H9 (cell line): ENCODE measurements around the gene CPT1A. TPM values are rescaled to one million over a fixed set of nuclear protein-coding genes. Genes with fewer than 3 reads are reported as not detected.

Experiments
- DNase-seq: peaks from one replicate; pipeline ENCODE4 v3.0.0-alpha.2; 2017
- H2AFZ ChIP-seq: one replicate; pipeline ENCODE4 v1.6.1; 2013; ENCODE audit warnings: mild to moderate bottlenecking, low read length, control low read depth, moderate library complexity
- H2AK5ac ChIP-seq: 2 replicates; pipeline ENCODE4 v1.6.1; 2013; ENCODE audit warnings: low read length, control low read depth, mixed read lengths; ENCODE audit not compliant: insufficient read length
- H2BK120ac ChIP-seq: one replicate; pipeline ENCODE4 v1.6.1; 2013; ENCODE audit warnings: low read depth, mild to moderate bottlenecking, low read length, control low read depth, inconsistent platforms; ENCODE audit not compliant: poor library complexity, severe bottlenecking
- H2BK12ac ChIP-seq: 2 replicates; pipeline ENCODE4 v1.6.1; 2013; ENCODE audit warnings: low read length, control low read depth, mixed read lengths, low read depth; ENCODE audit not compliant: insufficient read length
- H2BK15ac ChIP-seq: 2 replicates; pipeline ENCODE4 v1.6.1; 2013; ENCODE audit warnings: low read depth, low read length, control low read depth
- H2BK20ac ChIP-seq: one replicate; pipeline ENCODE4 v1.6.1; 2013; ENCODE audit warnings: low read depth, mild to moderate bottlenecking, low read length, control low read depth, inconsistent platforms; ENCODE audit not compliant: poor library complexity, severe bottlenecking
- H2BK5ac ChIP-seq: 2 replicates; pipeline ENCODE4 v1.6.1; 2013; ENCODE audit warnings: low read length, control low read depth, mixed read lengths; ENCODE audit not compliant: insufficient read length
- H3K14ac ChIP-seq: 2 replicates; pipeline ENCODE4 v1.6.1; 2013; ENCODE audit warnings: low read length, control low read depth; ENCODE audit not compliant: insufficient read depth
- H3K18ac ChIP-seq: 2 replicates; pipeline ENCODE4 v1.6.1; 2013; ENCODE audit warnings: low read depth, mild to moderate bottlenecking, mixed read lengths, low read length, control low read depth; ENCODE audit not compliant: insufficient read length
- H3K23ac ChIP-seq: 2 replicates; pipeline ENCODE4 v1.6.1; 2013; ENCODE audit warnings: low read length, control low read depth, mixed read lengths, low read depth; ENCODE audit not compliant: insufficient read length
- H3K23me2 ChIP-seq: 2 replicates; pipeline ENCODE4 v1.6.1; 2013; ENCODE audit warnings: low read depth, mild to moderate bottlenecking, mixed read lengths, low read length, control low read depth; ENCODE audit not compliant: insufficient read length, poor library complexity, severe bottlenecking
- H3K27ac ChIP-seq: 2 replicates; pipeline ENCODE4 v1.5.1; 2013; ENCODE audit warnings: low read length, control low read depth, mixed read lengths, low read depth; ENCODE audit not compliant: insufficient read length
- H3K27me3 ChIP-seq: 2 replicates; pipeline ENCODE4 v1.6.1; 2013; ENCODE audit warnings: low read length, control low read depth, inconsistent platforms; ENCODE audit not compliant: insufficient read depth
- H3K4ac ChIP-seq: 2 replicates; pipeline ENCODE4 v1.6.1; 2013; ENCODE audit warnings: low read depth, mild to moderate bottlenecking, control low read depth, inconsistent platforms, low read length, moderate library complexity
- H3K4me1 ChIP-seq: 2 replicates; pipeline ENCODE4 v1.6.1; 2013; ENCODE audit warnings: low read length, control low read depth, inconsistent platforms; ENCODE audit not compliant: insufficient read depth
- H3K4me2 ChIP-seq: 2 replicates; pipeline ENCODE4 v1.6.1; 2013; ENCODE audit warnings: low read length, control low read depth, mixed read lengths; ENCODE audit not compliant: insufficient read length, insufficient read depth
- H3K56ac ChIP-seq: 2 replicates; pipeline ENCODE4 v1.6.1; 2013; ENCODE audit warnings: low read depth, mild to moderate bottlenecking, mixed read lengths, low read length, control low read depth; ENCODE audit not compliant: insufficient read length
- H3K79me1 ChIP-seq: 2 replicates; pipeline ENCODE4 v1.6.1; 2013; ENCODE audit warnings: low read depth, mild to moderate bottlenecking, moderate library complexity, low read length, control low read depth, inconsistent platforms; ENCODE audit not compliant: insufficient read depth, poor library complexity, severe bottlenecking
- H3K79me2 ChIP-seq: 2 replicates; pipeline ENCODE4 v1.6.1; 2013; ENCODE audit warnings: low read length, control low read depth, inconsistent platforms; ENCODE audit not compliant: insufficient read depth
- H3K9ac ChIP-seq: 2 replicates; pipeline ENCODE4 v1.6.1; 2013; ENCODE audit warnings: low read length, control low read depth, mixed read lengths; ENCODE audit not compliant: insufficient read length; ENCODE audit errors: extremely low read depth
- H3K9me3 ChIP-seq: one replicate; pipeline ENCODE4 v1.6.1; 2013; ENCODE audit warnings: low read depth, low read length, inconsistent platforms; ENCODE audit not compliant: control insufficient read depth
- H3T11ph ChIP-seq: one replicate; pipeline ENCODE4 v1.6.1; 2013; ENCODE audit warnings: mild to moderate bottlenecking, low read length, control low read depth, inconsistent platforms
- H4K20me1 ChIP-seq: one replicate; pipeline ENCODE4 v1.6.1; 2013; ENCODE audit not compliant: control insufficient read depth, insufficient read length, insufficient read depth
- H4K5ac ChIP-seq: 2 replicates; pipeline ENCODE4 v1.6.1; 2013; ENCODE audit warnings: low read depth, mild to moderate bottlenecking, mixed read lengths, low read length, control low read depth; ENCODE audit not compliant: insufficient read length
- H4K8ac ChIP-seq: replicated peaks from 2 replicates; pipeline ENCODE4 v1.6.1; 2013; ENCODE audit warnings: low read length, control low read depth, mixed read lengths, low read depth; ENCODE audit not compliant: insufficient read length
- H4K91ac ChIP-seq: 2 replicates; pipeline ENCODE4 v1.6.1; 2013; ENCODE audit warnings: low read depth, mild to moderate bottlenecking, moderate library complexity, mixed read lengths, low read length, control low read depth; ENCODE audit not compliant: insufficient read length
- H3K27ac Mint-ChIP-seq, 3 experiments: 2 replicates in 2 of 3; 3 replicates in 1 of 3; pipeline ENCODE4 v1.8.0; 2020 to 2021; ENCODE audit warnings: mixed read lengths in 3 of 3, mild to moderate bottlenecking in 1 of 3, moderate library complexity in 1 of 3
- H3K27me3 Mint-ChIP-seq: 2 replicates; pipeline ENCODE4 v1.8.0; 2021; ENCODE audit warnings: low read depth, mild to moderate bottlenecking, moderate library complexity, mixed read lengths
- H3K36me3 Mint-ChIP-seq, 3 experiments: 2 replicates in 2 of 3; 3 replicates in 1 of 3; pipeline ENCODE4 v1.8.0; 2020 to 2021; ENCODE audit warnings: low read depth in 3 of 3, mixed read lengths in 3 of 3; ENCODE audit not compliant: insufficient read depth in 1 of 3
- H3K4me1 Mint-ChIP-seq, 2 experiments: 2 replicates each; pipeline ENCODE4 v1.8.0; 2020; ENCODE audit warnings: mixed read lengths in 2 of 2
- H3K4me3 Mint-ChIP-seq, 2 experiments: 2 replicates in 1 of 2; 3 replicates in 1 of 2; pipeline ENCODE4 v1.8.0; 2020 to 2021; ENCODE audit warnings: mild to moderate bottlenecking in 2 of 2, mixed read lengths in 2 of 2, moderate library complexity in 1 of 2
- H3K9me3 Mint-ChIP-seq, 2 experiments: 2 replicates in 1 of 2; 3 replicates in 1 of 2; pipeline ENCODE4 v1.8.0; 2020; ENCODE audit warnings: mild to moderate bottlenecking in 2 of 2, mixed read lengths in 2 of 2, moderate library complexity in 1 of 2
- WGBS: extraction: QIAGEN DNeasy Blood & Tissue Kit; methylation state at CpG from one replicate; pipeline ENCODE4 v1.1.7; 2013; ENCODE audit warnings: missing lambda C conversion rate, low lambda C conversion rate, mixed read lengths; ENCODE audit not compliant: insufficient read length; ENCODE audit errors: extremely low coverage; 5-methylcytosine and 5-hydroxymethylcytosine counted together
- total RNA-seq: library from RNA; stranded (reverse); gene quantifications from 2 replicates; pipeline ENCODE4 v1.2.1, GENCODE V29; 2021
- TF ChIP-seq, protein P1 (sequence below): fragments of 200-600 bp; sonication (generic); conservative IDR thresholded peaks from 3 replicates; pipeline ENCODE4 v1.8.0; 2021; ENCODE audit warnings: antibody characterized with exemption, mild to moderate bottlenecking

CPT1A gene
- total RNA-seq, 1 experiment from 2014 or later: 7.5 TPM

DNA sequence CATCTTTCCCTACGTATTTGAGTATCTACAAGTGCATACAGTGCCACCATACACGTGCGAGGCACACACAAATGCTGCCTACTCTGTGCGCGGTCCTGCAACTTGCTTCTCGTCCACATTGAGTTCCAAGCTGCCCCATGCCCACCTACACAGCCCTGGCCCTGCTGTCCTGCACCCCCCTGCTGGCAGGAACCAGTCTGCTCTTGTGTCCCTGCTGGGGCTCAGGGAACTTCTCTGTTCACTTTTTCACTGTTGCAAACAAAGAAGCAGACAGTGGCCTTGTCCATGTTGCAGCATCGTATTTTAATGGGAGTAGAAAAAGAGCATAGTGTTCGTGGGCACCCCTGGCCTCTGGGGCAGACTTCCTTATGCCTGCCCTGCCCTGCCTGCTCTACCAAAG is 14.0 kb downstream of the CPT1A start:
- no peak overlapping the region; a peak in 1 of 7 replicates for H3K27ac Mint-ChIP-seq
- H4K91ac ChIP-seq: no peak overlapping the region
- H3K14ac ChIP-seq: no peak overlapping the region
- no peak overlapping the region for H4K5ac ChIP-seq
- H2BK15ac ChIP-seq: no peak overlapping the region
- no peak overlapping the region for H3K4me3 Mint-ChIP-seq
- H3K4me2 ChIP-seq: no peak overlapping the region
- H2BK12ac ChIP-seq: no peak overlapping the region
- no peaks in the 10 kb centered on the region for H3K9me3 ChIP-seq
- H3K27me3 ChIP-seq: no peaks in the 10 kb centered on the region
- no peak overlapping the region for H3K4ac ChIP-seq
- no peak overlapping the region for H2BK120ac ChIP-seq
- H3K4me1 ChIP-seq: peaks cover 5% of the 10 kb centered on the region; the same call in 1 of the 2 replicates
- H3K9me3 Mint-ChIP-seq: no peaks in the 10 kb centered on the region
- no peak overlapping the region for H4K8ac ChIP-seq
- H3K36me3 Mint-ChIP-seq: no peaks in the 10 kb centered on the region
- H2BK20ac ChIP-seq: no peak overlapping the region
- no peak overlapping the region for H2AK5ac ChIP-seq
- H3K56ac ChIP-seq: no peak overlapping the region
- no peak overlapping the region for H3K9ac ChIP-seq
- H3K79me2 ChIP-seq: no peaks in the 10 kb centered on the region
- peaks cover 27 to 30% of the 10 kb centered on the region in 2 experiments for H3K4me1 Mint-ChIP-seq
- H3K23me2 ChIP-seq: no peaks in the 10 kb centered on the region
- H4K20me1 ChIP-seq: no peaks in the 10 kb centered on the region
- no peak overlapping the region for H3K18ac ChIP-seq
- H3K27ac ChIP-seq: no peak overlapping the region
- no CpG with 5 or more reads among the region's 8 CpGs for WGBS
- no peak overlapping the region for H2AFZ ChIP-seq
- no peak for DNase-seq
- TF ChIP-seq, protein P1, sequence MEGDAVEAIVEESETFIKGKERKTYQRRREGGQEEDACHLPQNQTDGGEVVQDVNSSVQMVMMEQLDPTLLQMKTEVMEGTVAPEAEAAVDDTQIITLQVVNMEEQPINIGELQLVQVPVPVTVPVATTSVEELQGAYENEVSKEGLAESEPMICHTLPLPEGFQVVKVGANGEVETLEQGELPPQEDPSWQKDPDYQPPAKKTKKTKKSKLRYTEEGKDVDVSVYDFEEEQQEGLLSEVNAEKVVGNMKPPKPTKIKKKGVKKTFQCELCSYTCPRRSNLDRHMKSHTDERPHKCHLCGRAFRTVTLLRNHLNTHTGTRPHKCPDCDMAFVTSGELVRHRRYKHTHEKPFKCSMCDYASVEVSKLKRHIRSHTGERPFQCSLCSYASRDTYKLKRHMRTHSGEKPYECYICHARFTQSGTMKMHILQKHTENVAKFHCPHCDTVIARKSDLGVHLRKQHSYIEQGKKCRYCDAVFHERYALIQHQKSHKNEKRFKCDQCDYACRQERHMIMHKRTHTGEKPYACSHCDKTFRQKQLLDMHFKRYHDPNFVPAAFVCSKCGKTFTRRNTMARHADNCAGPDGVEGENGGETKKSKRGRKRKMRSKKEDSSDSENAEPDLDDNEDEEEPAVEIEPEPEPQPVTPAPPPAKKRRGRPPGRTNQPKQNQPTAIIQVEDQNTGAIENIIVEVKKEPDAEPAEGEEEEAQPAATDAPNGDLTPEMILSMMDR: no peak; the same call in 2 of the 3 replicates
- H3T11ph ChIP-seq: no peak overlapping the region
- H3K27me3 Mint-ChIP-seq: peaks cover 4% of the 10 kb centered on the region; the same call in 1 of the 2 replicates
- H3K79me1 ChIP-seq: no peaks in the 10 kb centered on the region
- H3K23ac ChIP-seq: no peak overlapping the region
- no peak overlapping the region for H2BK5ac ChIP-seq
